Mucosa of descending colon (tissue), 3 donors: ENCODE measurements around the gene STEAP1B. TPM values are rescaled to one million over a fixed set of nuclear protein-coding genes. Genes with fewer than 3 reads are reported as not detected.
"Not testable (repeated sequence)": the region's sequence is repeated elsewhere in the genome, so short reads cannot be mapped to it uniquely, and the experiment has no call there.

ENCODE experiments used
- ATAC-seq: fragments of 200-7000 bp; cut with Tn5 transposase; one replicate; pipeline ENCODE4 v1.9.1; 2020; ENCODE audit warnings: mild to moderate bottlenecking, moderate library complexity
- DNase-seq, 3 donors: peaks; one replicate each; pipeline ENCODE4 v3.0.0-alpha.2; 2020
- H3K36me3 ChIP-seq: fragments of 200-600 bp; one replicate; pipeline ENCODE4 v1.8.0; 2021; ENCODE audit warnings: low read depth, mild to moderate bottlenecking
- H3K4me1 ChIP-seq: fragments of 200-600 bp; one replicate; pipeline ENCODE4 v1.8.0; 2021; ENCODE audit warnings: low read depth, mild to moderate bottlenecking
- H3K4me3 ChIP-seq: fragments of 200-600 bp; one replicate; pipeline ENCODE4 v1.8.0; 2021; ENCODE audit warnings: mild to moderate bottlenecking
- H3K9me3 ChIP-seq: fragments of 200-600 bp; one replicate; pipeline ENCODE4 v1.8.0; 2021; ENCODE audit warnings: mild to moderate bottlenecking
- intact Hi-C, 2 donors: fragments of 100-400 bp; cut with DNase I in 1 of 2; cut with micrococcal nuclease in 1 of 2; formaldehyde crosslinking; loops; one replicate each; pipeline versions ENCODE4 v1.11.0 to v1.11.1; 2022; cut with DNase I, micrococcal nuclease
- total RNA-seq, 3 donors: library from RNA; stranded (reverse); fragmentation: NEBNext Ultra II Directional in 2 of 3; extraction: Animal tissue kit (Norgen Biotek cat#: 25700) in 2 of 3; gene quantifications; one replicate each; pipeline versions ENCODE4 v1.2.1 to v1.2.4, GENCODE V29; 2021 to 2023
- TF ChIP-seq, protein P1 (sequence below): fragments of 200-600 bp; IDR thresholded peaks from one replicate; pipeline ENCODE4 v1.8.0; 2022; ENCODE audit warnings: antibody characterized with exemption, mild to moderate bottlenecking
- donor health status: DM: no; HTN: no; CAD: no; lungs with moderate emphysema.
- donor health status: DM: no; HTN: no; CAD: no.
- donor health status: DM: no; HTN: yes; CAD: no.

Gene STEAP1B
- total RNA-seq, 3 donors from 2014 or later = 0.77 to 1.0 TPM; not detected in 1

DNA sequence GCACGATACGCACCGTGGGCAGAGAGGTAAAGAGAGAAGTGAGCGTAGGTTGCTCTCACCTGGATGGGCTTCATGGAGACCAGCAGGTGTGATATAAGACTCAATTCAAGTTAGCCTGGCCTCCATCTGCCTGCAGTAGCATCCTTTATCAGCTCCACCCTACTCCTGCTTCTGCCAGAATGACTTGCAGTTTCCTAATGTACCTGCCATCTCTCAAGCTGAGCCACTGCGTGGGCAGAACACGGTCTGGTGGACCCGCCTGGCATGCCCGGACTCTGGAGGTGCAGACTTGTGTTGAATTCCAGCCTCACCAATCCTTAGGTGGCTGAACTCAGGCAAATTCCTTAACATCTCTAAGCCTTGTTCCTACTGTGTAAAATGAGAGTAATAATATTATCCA, 64.3 kb downstream of the STEAP1B start:
- Histone ChIP-seq H3K4me1 (no peaks in the 10 kb centered on the region), H3K9me3 (no peaks in the 10 kb centered on the region), H3K36me3 (no peaks in the 10 kb centered on the region), H3K4me3 (no peak overlapping the region)
- no peak for DNase-seq
- TF ChIP-seq, protein P1, sequence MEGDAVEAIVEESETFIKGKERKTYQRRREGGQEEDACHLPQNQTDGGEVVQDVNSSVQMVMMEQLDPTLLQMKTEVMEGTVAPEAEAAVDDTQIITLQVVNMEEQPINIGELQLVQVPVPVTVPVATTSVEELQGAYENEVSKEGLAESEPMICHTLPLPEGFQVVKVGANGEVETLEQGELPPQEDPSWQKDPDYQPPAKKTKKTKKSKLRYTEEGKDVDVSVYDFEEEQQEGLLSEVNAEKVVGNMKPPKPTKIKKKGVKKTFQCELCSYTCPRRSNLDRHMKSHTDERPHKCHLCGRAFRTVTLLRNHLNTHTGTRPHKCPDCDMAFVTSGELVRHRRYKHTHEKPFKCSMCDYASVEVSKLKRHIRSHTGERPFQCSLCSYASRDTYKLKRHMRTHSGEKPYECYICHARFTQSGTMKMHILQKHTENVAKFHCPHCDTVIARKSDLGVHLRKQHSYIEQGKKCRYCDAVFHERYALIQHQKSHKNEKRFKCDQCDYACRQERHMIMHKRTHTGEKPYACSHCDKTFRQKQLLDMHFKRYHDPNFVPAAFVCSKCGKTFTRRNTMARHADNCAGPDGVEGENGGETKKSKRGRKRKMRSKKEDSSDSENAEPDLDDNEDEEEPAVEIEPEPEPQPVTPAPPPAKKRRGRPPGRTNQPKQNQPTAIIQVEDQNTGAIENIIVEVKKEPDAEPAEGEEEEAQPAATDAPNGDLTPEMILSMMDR = no peak
- intact Hi-C loops = no loop called here
- ATAC-seq = no peak

DNA sequence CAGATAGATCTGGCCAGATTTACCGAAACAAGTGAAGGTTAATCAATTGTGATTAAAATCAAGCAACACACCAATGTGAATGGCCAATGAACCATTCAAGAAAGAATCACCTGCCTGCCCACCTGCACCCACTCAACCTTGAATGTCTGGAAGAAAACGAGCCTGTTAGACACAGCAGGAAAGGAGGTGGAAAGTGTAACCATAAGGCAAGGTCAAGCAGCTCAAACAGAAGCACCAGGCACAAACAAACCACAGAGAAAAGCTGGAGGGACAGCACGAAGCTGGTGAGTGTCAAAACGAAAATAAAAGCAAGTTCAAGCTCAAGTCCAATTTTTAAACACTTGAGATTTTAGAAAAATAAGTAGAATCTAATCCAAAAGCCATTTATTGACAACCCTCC, 64.9 kb downstream of the STEAP1B start:
- DNase-seq = no peak
- intact Hi-C loops = no loop called here
- ATAC-seq = no peak
- Histone ChIP-seq H3K4me1 (no peaks in the 10 kb centered on the region), H3K4me3 (no peak overlapping the region), H3K36me3 (no peaks in the 10 kb centered on the region), H3K9me3 (no peaks in the 10 kb centered on the region)
- TF ChIP-seq, protein P1 = no peak

DNA sequence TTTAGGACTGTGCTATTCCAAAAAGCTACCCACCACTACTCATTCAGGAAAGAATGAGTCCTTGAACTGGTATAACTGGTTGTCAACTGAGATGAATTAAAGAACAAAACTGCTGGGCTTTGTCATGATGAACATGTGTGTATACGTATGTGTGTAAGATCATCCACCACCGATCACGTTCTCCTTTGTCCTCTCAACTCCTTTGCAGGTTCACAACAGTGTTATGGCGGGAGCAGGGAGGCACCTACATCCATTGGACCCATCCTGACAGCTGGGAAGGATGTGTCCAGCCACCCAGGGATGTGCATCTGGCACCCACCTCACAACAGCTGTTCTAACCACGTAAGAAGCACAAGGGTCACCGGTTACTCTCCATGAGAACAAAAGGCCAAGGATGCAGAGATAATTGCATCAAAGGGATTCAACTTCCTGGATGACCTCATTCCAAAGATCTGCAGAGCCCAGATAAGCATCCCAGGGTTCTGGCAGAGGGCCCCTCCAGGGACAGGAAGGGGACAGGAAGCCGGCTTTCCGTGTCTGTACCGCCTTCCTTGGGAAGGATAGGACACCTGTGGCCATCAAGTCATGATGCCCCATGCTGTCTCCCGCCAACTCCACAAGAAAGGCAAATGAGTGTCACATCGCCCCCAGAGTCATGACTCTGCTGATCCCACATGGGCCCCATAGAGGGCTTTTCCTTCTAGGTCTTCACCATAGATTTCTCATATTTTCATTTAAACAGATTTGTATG, 66.1 kb downstream of the STEAP1B start:
- TF ChIP-seq, protein P1 = no peak
- DNase-seq (no peak), ATAC-seq (peak; percentile 23)
- intact Hi-C loops = no loop called here
- no peaks in the 10 kb centered on the region for H3K36me3 ChIP-seq
- no peaks in the 10 kb centered on the region for H3K4me1 ChIP-seq
- H3K9me3 ChIP-seq = no peaks in the 10 kb centered on the region
- no peak overlapping the region for H3K4me3 ChIP-seq

DNA sequence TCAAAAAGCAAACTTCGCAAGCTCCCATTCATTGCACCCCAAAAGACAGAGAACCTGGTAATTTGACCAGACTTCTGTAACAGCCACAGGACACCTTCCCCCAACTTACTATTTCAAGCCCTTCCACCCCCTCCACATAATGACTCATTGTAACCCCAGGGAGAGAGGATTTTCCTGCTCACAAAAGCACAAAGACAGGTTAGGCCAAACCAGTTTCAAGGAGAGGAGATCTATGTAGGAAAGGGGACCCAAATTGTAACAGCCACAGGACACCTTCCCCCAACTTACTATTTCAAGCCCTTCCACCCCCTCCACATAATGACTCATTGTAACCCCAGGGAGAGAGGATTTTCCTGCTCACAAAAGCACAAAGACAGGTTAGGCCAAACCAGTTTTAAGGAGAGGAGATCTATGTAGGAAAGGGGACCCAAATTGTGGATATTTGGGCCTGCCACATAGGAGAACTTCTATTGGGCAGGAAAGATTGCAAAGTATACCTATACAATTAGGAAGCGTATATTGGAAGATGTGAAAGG, 66.8 kb downstream of the STEAP1B start:
- H3K9me3 ChIP-seq, H3K4me1 ChIP-seq, DNase-seq, H3K4me3 ChIP-seq, ATAC-seq, H3K36me3 ChIP-seq, intact Hi-C loops: not testable (repeated sequence)

DNA sequence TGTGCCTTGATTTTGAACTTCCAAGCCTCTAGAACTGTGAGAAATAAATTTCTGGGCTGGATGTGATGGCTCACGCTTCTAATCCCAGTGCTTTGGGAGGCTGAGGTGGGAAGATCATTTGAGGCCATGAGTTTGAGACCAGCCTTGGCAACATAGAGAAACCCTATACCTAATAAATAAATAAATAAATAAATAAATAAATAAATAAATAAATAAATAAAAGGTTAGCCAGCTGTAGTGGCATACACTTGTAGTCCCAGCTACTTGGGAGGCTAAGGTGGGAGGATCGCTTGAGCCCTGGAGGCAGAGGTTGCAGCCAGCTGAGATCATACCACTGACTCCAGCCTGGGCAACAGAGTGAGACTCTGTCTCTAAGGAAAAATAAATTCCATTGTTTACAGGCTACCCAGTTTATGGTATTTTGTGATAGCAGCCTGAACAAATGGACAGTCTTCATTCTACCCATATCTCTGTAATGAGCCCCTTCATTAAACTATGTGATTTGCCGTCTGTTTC, 67.7 kb downstream of the STEAP1B start:
- Histone ChIP-seq H3K4me3 (no peak overlapping the region), H3K4me1 (no peaks in the 10 kb centered on the region), H3K36me3 (no peaks in the 10 kb centered on the region), H3K9me3 (no peaks in the 10 kb centered on the region)
- TF ChIP-seq, protein P1 = no peak
- intact Hi-C loops = no loop called here
- ATAC-seq = no peak
- no peak for DNase-seq

DNA sequence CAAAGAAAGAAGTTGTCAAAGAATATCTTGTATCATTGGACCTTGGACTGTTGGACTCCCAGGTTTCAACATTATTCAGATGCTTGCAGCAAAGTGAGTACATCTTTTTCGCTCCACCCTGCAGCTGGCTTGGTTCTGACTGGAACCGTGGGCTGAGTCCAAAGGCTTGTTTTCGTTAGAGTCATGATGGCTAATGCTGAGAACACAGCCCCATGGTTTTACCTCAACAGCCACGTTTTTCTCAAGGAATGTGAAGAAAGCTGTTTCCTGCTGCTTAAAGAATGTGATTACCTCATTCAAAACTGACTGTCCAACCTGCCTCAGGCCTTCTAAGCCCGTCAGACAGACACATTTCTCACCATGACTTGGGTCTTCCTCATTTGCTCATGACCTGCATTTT, 69.5 kb downstream of the STEAP1B start:
- no peak for ATAC-seq
- H3K36me3 ChIP-seq = no peaks in the 10 kb centered on the region
- H3K4me1 ChIP-seq = no peaks in the 10 kb centered on the region
- no peak for DNase-seq
- H3K4me3 ChIP-seq = no peak overlapping the region
- H3K9me3 ChIP-seq = no peaks in the 10 kb centered on the region
- intact Hi-C loops = no loop called here
- TF ChIP-seq, protein P1 = no peak
